Motor neuron (in vitro differentiated cells): ENCODE results near the gene NUDT7. TPM values are rescaled to one million over a fixed set of nuclear protein-coding genes. Genes with fewer than 3 reads are reported as not detected.
A peak's percentile ranks its signal among the peaks of the same experiment; 100 is the strongest.

Experiments
- ATAC-seq, 8 experiments: fragments of 200-7000 bp; cut with Tn5 transposase; replicated peaks in 6 of 8; 2 replicates each; pipeline ENCODE4 v1.8.0; 2021; ENCODE audit warnings: mild to moderate bottlenecking in 8 of 8, moderate library complexity in 8 of 8
- H3K27ac ChIP-seq, 2 donors: fragments of 250-450 bp; sonication (Bioruptor Pico); 2 replicates each; pipeline ENCODE4 v1.9.0; 2021; ENCODE audit warnings: antibody characterized with exemption in 2 of 2, mild to moderate bottlenecking in 2 of 2, moderate library complexity in 1 of 2
- H3K4me1 ChIP-seq, 2 donors: fragments of 250-450 bp; sonication (Bioruptor Pico); replicated peaks in 1 of 2; 2 replicates each; pipeline ENCODE4 v1.6.1; 2021; ENCODE audit warnings: antibody characterized with exemption in 2 of 2, mild to moderate bottlenecking in 2 of 2, moderate library complexity in 1 of 2
- H3K4me3 ChIP-seq, 5 donors: fragments of 250-450 bp; sonication (Bioruptor Pico); 2 replicates each; pipeline ENCODE4 v1.9.0; 2021; ENCODE audit warnings: antibody characterized with exemption in 5 of 5, mild to moderate bottlenecking in 5 of 5, moderate library complexity in 4 of 5
- WGBS, 10 experiments: fragments of 450-650 bp; shearing (Covaris generic); methylation state at CpG; one replicate each; pipeline ENCODE4 v1.0.0; 2022; 5-methylcytosine and 5-hydroxymethylcytosine counted together
- in situ Hi-C, 9 experiments: fragments of 400-800 bp; cut with MboI; loops; one replicate each; pipeline ENCODE4 v1.15.0; 2021; ENCODE audit warnings: low sequenced_read_pairs in 9 of 9, low pct_unique_long_range_greater_than_20kb in 2 of 9; ENCODE audit not compliant: unreplicated experiment in 9 of 9
- total RNA-seq, 8 experiments: library from RNA; unstranded; fragments of 300-600 nt; gene quantifications; 2 replicates each; pipeline versions ENCODE4 v1.2.3 to v1.2.4, GENCODE V29; 2022

NUDT7 gene
- total RNA-seq, 8 experiments from 2014 or later, result 4.1 to 14.2 (median 8.8) TPM

DNA sequence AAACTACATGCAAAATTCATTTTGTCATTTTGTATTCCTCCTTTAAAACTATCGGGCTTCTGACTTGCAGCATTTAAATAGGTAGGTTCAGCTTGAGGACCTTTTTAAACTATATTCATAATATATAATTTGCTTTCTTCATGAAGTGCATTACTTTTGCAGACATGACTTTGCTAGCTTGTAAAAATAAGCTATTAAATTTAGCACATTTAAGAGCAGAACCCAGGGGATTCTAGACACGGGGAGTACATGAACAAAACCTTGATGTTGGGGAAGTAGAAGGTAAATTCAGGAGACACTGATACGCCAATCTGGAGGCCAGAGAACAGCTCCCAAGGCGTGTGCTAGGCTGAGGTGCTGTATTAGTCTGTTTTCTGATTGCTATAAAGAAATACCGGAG, 32.3 kb upstream of the NUDT7 start:
- Histone ChIP-seq H3K4me1 (peaks cover 0 to 2% of the 10 kb centered on the region in 2 donors), H3K4me3 (no peak overlapping the region), H3K27ac (no peak overlapping the region)
- in situ Hi-C loops, result loop anchor here in 1 of 9 experiments (25.0 kb wide), 1 partner anchor 272 kb away; no protein-coding TSS in a partner anchor
- WGBS, 10 experiments, result 5 to 97% (median 77%) methylated on average over 1 to 4 of the region's 5 CpGs
- no peak for ATAC-seq

DNA sequence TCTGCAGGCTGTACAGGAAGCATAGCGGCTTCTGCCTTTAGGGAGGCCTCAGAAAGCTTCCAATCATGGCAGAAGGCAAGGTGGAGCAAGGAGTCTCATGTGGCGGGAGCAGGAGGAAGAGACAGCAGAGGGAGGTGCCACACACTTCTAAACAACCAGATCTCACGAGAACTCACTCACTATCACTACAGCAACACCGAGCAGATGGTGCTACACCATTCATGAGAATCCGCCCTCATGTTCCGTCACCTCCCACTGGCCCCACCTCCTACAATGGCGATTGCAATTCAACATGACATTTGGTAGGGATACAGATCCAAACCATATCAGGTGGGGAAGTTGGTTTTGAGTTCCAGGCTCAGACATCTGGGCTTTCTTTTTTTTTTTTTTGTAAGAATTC, 31.9 kb upstream of the NUDT7 start:
- in situ Hi-C loops, result loop anchor here in 1 of 9 experiments (25.0 kb wide), 1 partner anchor 272 kb away; no protein-coding TSS in a partner anchor
- Histone ChIP-seq H3K4me3 (no peak overlapping the region), H3K4me1 (peaks cover 0 to under 1% of the 10 kb centered on the region in 2 donors), H3K27ac (no peak overlapping the region)
- no peak for ATAC-seq
- WGBS, 10 experiments, result 53 to 100% (median 88%) methylated on average over 1 to 5 of the region's 7 CpGs; no CpG with 5 or more reads in 4 of the 10 experiments

GRCh38 chr16:77692612-77693011, 29.7 kb upstream of the NUDT7 start:
- Histone ChIP-seq H3K27ac (no peak overlapping the region), H3K4me3 (no peak overlapping the region), H3K4me1 (peaks cover 12 to 15% of the 10 kb centered on the region in 2 donors)
- 100% methylated on average over 1 of the region's 1 CpG; no CpG with 5 or more reads in 6 of the 10 experiments for WGBS, 10 experiments
- in situ Hi-C loops, result loop anchor here in 1 of 9 experiments (25.0 kb wide), 1 partner anchor 270 kb away; no protein-coding TSS in a partner anchor
- no peak for ATAC-seq

DNA sequence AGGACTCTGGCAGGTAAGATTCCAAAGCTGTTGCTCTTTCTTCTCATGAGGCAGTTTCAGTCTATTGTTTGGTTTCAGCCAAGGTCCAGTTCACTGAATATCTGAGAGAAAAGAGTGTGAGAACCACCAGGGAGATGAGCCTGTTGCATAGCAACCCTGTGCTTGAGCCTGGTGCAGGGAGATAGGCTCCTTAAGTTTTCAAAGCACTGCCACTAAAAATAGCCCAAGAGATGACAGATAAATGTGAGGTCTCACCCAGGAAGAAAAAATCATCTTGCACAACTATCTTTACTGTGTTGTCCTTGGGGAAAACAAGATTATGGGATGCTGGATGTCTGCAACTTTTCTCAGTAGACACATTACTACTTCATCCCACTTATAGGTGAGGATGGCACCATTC, 26.2 kb upstream of the NUDT7 start:
- Histone ChIP-seq H3K4me3 (no peak overlapping the region), H3K4me1 (peaks cover 12 to 15% of the 10 kb centered on the region in 2 donors), H3K27ac (no peak overlapping the region)
- ATAC-seq, result peak in 5 of 8 experiments; percentile 90 to 99 (median 97)
- in situ Hi-C loops, result loop anchor here in 1 of 9 experiments (25.0 kb wide), 1 partner anchor 266 kb away; no protein-coding TSS in a partner anchor

DNA sequence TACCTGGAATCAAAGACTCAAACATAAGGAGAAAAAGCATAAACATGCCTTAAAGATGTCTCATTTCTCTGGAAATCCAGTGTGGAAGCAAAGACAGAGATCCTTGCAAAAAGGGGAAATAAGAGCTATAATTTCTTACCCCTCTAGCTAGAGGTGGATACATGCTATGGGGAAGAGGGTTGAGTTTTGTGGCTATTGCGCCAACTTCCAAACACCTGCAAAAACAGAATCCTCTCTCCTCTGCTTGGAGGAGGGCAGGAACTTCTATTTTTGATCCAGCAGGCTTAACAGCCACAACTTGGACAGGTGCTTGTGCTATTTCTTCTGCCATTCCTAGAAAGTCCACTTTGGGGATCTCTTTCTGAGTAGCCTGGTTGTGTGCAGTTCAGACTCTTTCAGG, 21.5 kb upstream of the NUDT7 start:
- whole genome bisulfite sequencing, 10 experiments, result 100% methylated on average over 1 of the region's 1 CpG; no CpG with 5 or more reads in 6 of the 10 experiments
- in situ Hi-C loops, result no loop called here
- H3K4me3 ChIP-seq, result no peak overlapping the region

GRCh38 chr16:77705351-77705750, 17.0 kb upstream of the NUDT7 start:
- Histone ChIP-seq H3K4me1 (no peaks in the 10 kb centered on the region), H3K4me3 (no peak overlapping the region), H3K27ac (no peak overlapping the region)
- ATAC-seq, result no peak
- in situ Hi-C loops, result no loop called here
- WGBS, 10 experiments, result 52 to 100% (median 84%) methylated on average over 1 to 4 of the region's 4 CpGs; no CpG with 5 or more reads in 1 of the 10 experiments

More for the DNA sequence above, 21.5 kb upstream of the NUDT7 start:
- no peak for ATAC-seq
- peaks cover 8 to 10% of the 10 kb centered on the region in 2 donors for H3K4me1 ChIP-seq
- H3K27ac ChIP-seq, result no peak overlapping the region

DNA sequence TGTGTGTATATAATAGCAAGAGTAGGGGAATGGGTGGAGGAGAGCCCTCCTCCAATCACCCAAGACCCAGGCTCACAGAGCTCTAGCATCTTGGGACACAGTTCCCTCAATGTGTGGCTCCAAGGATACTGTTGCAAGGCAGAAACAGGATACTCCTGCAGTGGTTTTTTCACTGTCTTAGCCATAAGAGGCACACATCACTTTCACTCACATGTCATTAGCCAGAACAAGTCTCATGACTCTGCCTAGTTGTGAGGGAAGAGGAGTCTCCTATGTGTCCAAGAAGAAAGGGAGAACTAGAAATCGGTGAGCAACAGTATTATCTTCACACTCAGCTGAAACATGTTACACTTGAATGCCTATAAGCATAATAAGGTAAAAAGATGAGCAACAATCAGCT, 11.1 kb upstream of the NUDT7 start:
- no peak overlapping the region for H3K4me3 ChIP-seq
- H3K4me1 ChIP-seq, result no peaks in the 10 kb centered on the region
- peak in 5 of 8 experiments; percentile 19 to 56 (median 45) for ATAC-seq
- in situ Hi-C loops, result no loop called here
- H3K27ac ChIP-seq, result no peak overlapping the region
- 50 to 100% (median 85%) methylated on average over 1 of the region's 1 CpG; no CpG with 5 or more reads in 6 of the 10 experiments for WGBS, 10 experiments

GRCh38 chr16:77711775-77712174, 10.5 kb upstream of the NUDT7 start:
- no peaks in the 10 kb centered on the region for H3K4me1 ChIP-seq
- no peak overlapping the region for H3K4me3 ChIP-seq
- in situ Hi-C loops, result no loop called here
- ATAC-seq, result peak in 2 of 8 experiments; percentile 74 to 79
- WGBS, 10 experiments, result 0 to 83% (median 0%) methylated on average over 1 to 4 of the region's 5 CpGs; no CpG with 5 or more reads in 4 of the 10 experiments
- no peak overlapping the region for H3K27ac ChIP-seq

GRCh38 chr16:77715145-77715544, 7.2 kb upstream of the NUDT7 start:
- Histone ChIP-seq H3K4me3 (no peak overlapping the region), H3K4me1 (no peaks in the 10 kb centered on the region), H3K27ac (no peak overlapping the region)
- ATAC-seq, result no peak
- in situ Hi-C loops, result no loop called here
- WGBS, 10 experiments, result 29 to 100% (median 82%) methylated on average over 1 to 5 of the region's 5 CpGs; no CpG with 5 or more reads in 2 of the 10 experiments

DNA sequence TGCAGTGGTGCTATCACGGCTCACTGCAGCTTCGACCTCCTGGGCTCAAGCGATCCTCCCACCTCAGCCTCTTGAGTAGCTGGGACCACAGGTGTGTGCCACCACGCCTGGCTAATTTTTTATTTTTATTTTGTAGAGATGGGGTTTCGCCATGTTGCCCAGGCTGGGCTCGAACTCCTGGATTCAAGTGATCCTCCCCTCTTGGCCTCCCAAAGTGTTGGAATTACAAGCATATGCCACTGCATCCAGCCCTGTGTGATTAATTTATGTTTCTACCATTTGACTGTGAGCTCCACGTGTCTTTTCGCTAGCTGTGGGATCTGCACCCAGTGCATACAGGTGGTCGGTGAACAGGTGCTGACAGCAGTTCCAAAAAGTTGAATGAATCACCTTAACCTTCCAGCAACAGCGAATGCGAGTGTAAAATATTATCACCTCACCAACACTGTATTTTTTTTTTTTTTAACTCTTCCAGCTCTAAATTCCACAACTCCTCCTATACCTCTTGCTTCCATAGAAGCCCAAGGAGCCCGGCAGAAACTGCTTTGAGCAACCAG, 484 bp upstream of the NUDT7 start:
- WGBS, 10 experiments, result 0 to 100% (median 60%) methylated on average over 1 to 11 of the region's 12 CpGs
- Histone ChIP-seq H3K27ac (no peak overlapping the region), H3K4me3 (peak overlapping the region; percentile 7 to 57 (median 16)), H3K4me1 (peaks cover 4% of the 10 kb centered on the region in 2 donors)
- ATAC-seq, result peak in 3 of 8 experiments; percentile 0 to 2 (median 1)
- in situ Hi-C loops, result no loop called here

- in situ Hi-C loops, result no loop called here
- ATAC-seq, result peak in 7 of 8 experiments; percentile 8 to 24 (median 15)
- Histone ChIP-seq H3K4me3 (peak overlapping the region; percentile 46 to 61 (median 54)), H3K4me1 (peaks cover 4% of the 10 kb centered on the region in 2 donors), H3K27ac (peak overlapping the region; percentile 85 to 87)
- 0 to 25% (median 5%) methylated on average over 1 to 4 of the region's 5 CpGs; no CpG with 5 or more reads in 2 of the 10 experiments for WGBS, 10 experiments
Measured at GRCh38 chr16:77723108-77723514, 797 bp downstream of the NUDT7 start.

DNA sequence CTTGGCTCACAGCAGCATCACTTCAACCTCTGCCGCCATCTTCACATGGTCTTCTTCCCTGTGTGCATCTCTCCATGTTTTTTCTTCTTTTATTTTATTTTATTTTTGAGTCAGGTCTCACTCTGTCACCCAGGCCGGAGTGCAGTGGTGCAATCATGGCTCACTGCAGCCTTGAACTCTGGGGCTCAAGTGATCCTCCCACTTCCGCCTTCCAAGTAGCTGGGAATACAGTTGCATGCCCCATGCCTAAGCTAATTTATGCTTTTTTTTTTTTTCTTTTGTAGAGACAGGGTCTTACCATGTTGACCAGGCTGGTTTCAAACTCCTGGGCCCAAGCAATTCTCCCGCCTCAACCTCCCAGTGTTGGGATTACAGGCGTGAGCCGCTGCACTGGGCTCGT, 1.9 kb downstream of the NUDT7 start:
- in situ Hi-C loops, result no loop called here
- peaks cover 4% of the 10 kb centered on the region in 2 donors for H3K4me1 ChIP-seq
- no peak for ATAC-seq
- H3K4me3 ChIP-seq, result no peak overlapping the region
- H3K27ac ChIP-seq, result peak overlapping the region in 1 of 2 donors; percentile 19
- WGBS, 10 experiments, result 65 to 100% (median 95%) methylated on average over 1 to 7 of the region's 7 CpGs

DNA sequence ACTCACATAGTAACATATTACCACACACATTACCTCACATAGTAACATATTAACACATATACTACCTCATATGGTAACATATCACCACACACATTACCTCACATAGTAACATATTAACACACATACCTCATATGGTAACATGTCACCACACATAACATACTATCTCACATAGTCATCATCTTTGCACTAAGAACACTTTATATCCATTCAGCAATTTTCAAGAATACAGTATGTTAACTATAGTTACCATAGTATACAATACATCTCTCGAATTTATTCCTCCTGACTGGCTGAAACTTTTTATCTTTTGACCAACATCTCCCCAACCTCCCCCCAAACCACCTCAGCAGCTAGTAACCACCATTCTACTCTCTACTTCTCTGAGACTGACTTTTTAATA, 7.6 kb downstream of the NUDT7 start:
- in situ Hi-C loops, result no loop called here
- H3K4me1 ChIP-seq, result no peaks in the 10 kb centered on the region
- no peak overlapping the region for H3K4me3 ChIP-seq
- H3K27ac ChIP-seq, result no peak overlapping the region
- WGBS, 10 experiments, result 0 to 67% (median 0%) methylated on average over 1 of the region's 1 CpG; no CpG with 5 or more reads in 5 of the 10 experiments
- no peak for ATAC-seq
